ENCODE data around the gene RALGPS2.
A peak's percentile ranks its signal among the peaks of the same experiment; 100 is the strongest.
"Not testable (repeated sequence)": the region's sequence is repeated elsewhere in the genome, so short reads cannot be mapped to it uniquely, and the experiment has no call there.

RALGPS2 gene

DNA sequence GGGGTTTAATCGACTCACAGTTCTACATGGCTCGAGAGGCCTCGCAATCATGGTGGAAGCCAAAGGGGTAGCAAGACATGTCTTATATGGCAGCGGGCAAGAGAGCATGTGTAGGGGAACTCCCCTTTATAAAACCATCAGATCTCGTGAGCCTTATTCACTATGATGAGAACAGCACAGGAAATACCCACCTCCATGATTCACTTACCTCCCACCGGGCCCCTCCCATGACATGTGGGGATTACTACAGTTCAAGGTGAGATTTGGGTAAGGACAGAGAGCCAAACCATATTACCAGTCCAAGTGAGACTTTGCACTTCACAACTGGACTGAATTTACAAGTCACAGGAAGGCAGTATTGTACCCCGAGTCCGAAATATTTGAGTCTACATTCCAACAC, 219.7 kb downstream of the RALGPS2 start:
- no peaks in the 10 kb centered on the region for H3K36me3 Mint-ChIP-seq (ENCODE audit: low read depth)
- TF ChIP-seq, protein P1, sequence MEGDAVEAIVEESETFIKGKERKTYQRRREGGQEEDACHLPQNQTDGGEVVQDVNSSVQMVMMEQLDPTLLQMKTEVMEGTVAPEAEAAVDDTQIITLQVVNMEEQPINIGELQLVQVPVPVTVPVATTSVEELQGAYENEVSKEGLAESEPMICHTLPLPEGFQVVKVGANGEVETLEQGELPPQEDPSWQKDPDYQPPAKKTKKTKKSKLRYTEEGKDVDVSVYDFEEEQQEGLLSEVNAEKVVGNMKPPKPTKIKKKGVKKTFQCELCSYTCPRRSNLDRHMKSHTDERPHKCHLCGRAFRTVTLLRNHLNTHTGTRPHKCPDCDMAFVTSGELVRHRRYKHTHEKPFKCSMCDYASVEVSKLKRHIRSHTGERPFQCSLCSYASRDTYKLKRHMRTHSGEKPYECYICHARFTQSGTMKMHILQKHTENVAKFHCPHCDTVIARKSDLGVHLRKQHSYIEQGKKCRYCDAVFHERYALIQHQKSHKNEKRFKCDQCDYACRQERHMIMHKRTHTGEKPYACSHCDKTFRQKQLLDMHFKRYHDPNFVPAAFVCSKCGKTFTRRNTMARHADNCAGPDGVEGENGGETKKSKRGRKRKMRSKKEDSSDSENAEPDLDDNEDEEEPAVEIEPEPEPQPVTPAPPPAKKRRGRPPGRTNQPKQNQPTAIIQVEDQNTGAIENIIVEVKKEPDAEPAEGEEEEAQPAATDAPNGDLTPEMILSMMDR (IDR thresholded peaks at IDR 0.05; ENCODE audit: unreplicated experiment in 3 of 3): no peak
- H3K27ac Mint-ChIP-seq: peak overlapping the region in 1 of 3 experiments; percentile 19
- H3K9me3 Mint-ChIP-seq: no peaks in the 10 kb centered on the region
- H3K4me3 Mint-ChIP-seq: no peak overlapping the region
- H3K4me1 Mint-ChIP-seq: peaks cover 32% of the 10 kb centered on the region
- peaks cover 15% of the 10 kb centered on the region for H3K27me3 Mint-ChIP-seq (ENCODE audit: low read depth)

DNA sequence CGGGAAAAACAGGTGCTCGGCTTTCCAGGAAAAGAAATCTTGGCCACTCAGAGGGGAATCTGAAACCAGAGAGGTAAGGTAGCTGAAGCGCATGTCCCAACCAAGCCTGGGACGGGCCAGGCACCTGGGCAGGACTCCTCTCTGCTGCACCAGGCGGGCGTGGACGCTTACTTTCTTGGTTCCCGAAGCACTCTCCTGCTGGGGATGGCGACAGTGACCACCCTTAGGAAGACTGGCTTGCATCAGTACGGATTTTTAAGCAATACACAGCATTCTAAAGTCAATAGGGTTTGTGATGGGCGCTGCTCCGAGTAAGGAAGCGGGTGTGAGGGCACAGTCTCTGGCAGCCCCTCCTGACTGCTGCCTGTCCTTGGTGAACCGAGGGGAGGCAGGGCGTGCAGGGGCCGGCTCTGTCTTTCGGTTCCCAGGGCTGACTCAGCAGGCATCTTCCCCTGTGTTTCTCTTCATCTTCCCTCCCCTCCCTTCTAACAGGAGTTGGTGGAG, 220.8 kb downstream of the RALGPS2 start:
- TF ChIP-seq, protein P1 (IDR thresholded peaks at IDR 0.05; ENCODE audit: unreplicated experiment in 3 of 3): no peak
- Mint-ChIP-seq H3K9me3 (no peaks in the 10 kb centered on the region), H3K27me3 (ENCODE audit: low read depth) (peaks cover 15% of the 10 kb centered on the region), H3K4me3 (no peak overlapping the region), H3K4me1 (peaks cover 27% of the 10 kb centered on the region), H3K27ac (peak overlapping the region in 1 of 3 experiments; percentile 46), H3K36me3 (ENCODE audit: low read depth) (no peaks in the 10 kb centered on the region)

DNA sequence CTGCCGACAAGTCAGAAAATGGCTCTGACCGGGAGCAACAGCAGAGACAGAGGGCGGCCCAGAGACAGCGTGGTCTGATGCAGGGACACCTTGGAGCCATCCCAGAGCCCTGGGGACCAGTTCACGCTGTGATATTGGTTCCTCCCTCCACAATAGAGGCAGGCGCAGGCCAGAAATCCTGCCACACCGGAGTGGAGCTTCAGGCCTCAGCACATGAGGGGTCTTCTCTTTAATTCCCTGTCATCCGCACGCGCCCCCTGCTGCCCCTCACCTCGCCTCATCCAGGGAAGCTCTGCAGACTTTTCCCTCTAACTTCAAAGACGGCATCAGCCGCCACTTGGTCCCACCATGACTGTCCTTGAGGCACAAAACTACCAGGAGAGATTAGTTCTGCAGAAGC, 221.4 kb downstream of the RALGPS2 start:
- Mint-ChIP-seq H3K36me3 (ENCODE audit: low read depth) (no peaks in the 10 kb centered on the region), H3K4me1 (peaks cover 25% of the 10 kb centered on the region), H3K27me3 (ENCODE audit: low read depth) (peaks cover 15% of the 10 kb centered on the region), H3K27ac (peak overlapping the region in 1 of 3 experiments; percentile 46), H3K4me3 (no peak overlapping the region), H3K9me3 (no peaks in the 10 kb centered on the region)
- TF ChIP-seq, protein P1 (IDR thresholded peaks at IDR 0.05; ENCODE audit: unreplicated experiment in 3 of 3): no peak

DNA sequence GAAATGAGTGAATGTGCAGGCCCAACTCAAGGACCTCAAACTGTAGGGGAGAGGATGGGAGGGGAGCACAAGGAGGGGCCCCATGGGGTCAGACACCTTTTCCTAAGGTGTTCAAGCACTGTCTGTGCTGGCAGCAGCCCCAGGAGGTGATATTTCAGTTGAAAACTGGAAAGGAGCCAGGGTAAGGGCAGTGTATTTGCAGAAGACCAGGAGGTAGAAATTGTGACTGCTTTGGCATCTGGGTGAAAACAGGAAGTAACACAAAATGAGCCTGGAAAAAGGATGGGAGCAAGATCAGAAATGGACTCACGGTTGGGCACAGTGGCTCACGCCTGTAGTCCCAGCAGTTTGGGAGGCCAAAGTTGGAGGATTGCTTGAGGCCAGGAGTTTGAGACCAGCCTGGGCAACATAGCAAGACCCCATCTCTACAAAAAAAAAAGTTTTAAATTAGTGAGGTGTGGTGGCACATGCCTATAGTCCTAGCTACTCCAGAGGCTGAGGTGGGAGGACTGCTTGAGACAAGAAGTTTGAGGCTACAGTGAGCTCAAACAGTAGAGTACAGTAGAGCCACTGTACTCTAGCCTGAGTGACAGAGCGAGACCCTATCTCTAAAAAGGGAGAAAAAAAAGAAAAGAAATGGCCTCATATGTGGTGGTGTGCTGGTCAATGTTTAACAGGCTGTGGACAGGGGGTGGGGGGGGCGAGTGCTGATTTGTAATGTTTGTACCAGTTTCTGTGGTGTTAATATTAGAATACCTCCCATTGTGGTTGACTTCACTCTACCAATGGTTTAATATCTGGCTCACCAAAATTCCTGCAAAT, 222.0 kb downstream of the RALGPS2 start:
- peak overlapping the region in 2 of 3 experiments; percentile 20 to 64 for H3K27ac Mint-ChIP-seq
- no peaks in the 10 kb centered on the region for H3K36me3 Mint-ChIP-seq (ENCODE audit: low read depth)
- TF ChIP-seq, protein P1 (IDR thresholded peaks at IDR 0.05; ENCODE audit: unreplicated experiment in 3 of 3): no peak
- H3K4me1 Mint-ChIP-seq: peaks cover 28% of the 10 kb centered on the region
- H3K4me3 Mint-ChIP-seq: no peak overlapping the region
- no peaks in the 10 kb centered on the region for H3K9me3 Mint-ChIP-seq
- peaks cover 15% of the 10 kb centered on the region for H3K27me3 Mint-ChIP-seq (ENCODE audit: low read depth)

DNA sequence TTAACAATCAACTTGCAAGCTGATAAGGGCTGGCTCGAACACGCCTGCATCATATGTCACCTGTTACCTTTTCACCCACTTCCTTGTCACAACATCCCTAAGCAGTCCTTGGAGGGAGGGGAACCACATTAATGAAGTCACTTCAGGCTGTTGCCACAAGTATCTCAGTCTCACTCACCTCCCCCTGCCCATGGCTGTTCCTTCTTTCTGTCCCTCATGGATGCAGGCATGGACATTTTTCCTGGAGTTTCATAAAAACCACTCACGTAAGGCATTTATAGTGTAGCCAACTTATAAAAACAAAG, 222.6 kb downstream of the RALGPS2 start:
- Mint-ChIP-seq H3K36me3 (ENCODE audit: low read depth) (no peaks in the 10 kb centered on the region), H3K27ac (peak overlapping the region in 1 of 3 experiments; percentile 64), H3K4me1 (peaks cover 25% of the 10 kb centered on the region), H3K27me3 (ENCODE audit: low read depth) (peaks cover 15% of the 10 kb centered on the region), H3K9me3 (no peaks in the 10 kb centered on the region), H3K4me3 (no peak overlapping the region)
- TF ChIP-seq, protein P1 (IDR thresholded peaks at IDR 0.05; ENCODE audit: unreplicated experiment in 3 of 3): no peak

DNA sequence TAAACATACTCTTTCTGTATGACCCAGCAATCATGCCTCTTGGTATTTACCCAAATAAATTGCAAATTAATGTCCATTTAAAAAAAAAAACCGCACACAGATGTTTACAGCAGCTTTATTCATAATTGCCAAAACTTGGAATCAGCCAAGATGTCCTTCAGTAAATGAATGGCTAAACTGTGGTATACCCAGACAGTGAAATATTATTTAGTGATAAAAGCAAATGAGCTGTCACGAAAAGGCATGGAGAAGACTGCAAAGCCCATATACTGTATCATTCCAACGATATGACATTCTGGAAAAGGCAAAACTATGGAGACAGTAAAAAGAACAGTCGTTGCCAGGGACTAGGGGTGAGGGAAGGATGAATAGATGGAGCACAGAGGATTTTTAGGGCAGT, 223.6 kb downstream of the RALGPS2 start:
- Mint-ChIP-seq H3K27me3 (ENCODE audit: low read depth) (peaks cover 15% of the 10 kb centered on the region), H3K36me3 (ENCODE audit: low read depth) (no peaks in the 10 kb centered on the region), H3K9me3 (no peaks in the 10 kb centered on the region), H3K4me1 (peaks cover 26% of the 10 kb centered on the region), H3K4me3 (no peak overlapping the region), H3K27ac (peak overlapping the region; percentile 39 to 64 (median 50))
- TF ChIP-seq, protein P1 (IDR thresholded peaks at IDR 0.05; ENCODE audit: unreplicated experiment in 3 of 3): no peak

DNA sequence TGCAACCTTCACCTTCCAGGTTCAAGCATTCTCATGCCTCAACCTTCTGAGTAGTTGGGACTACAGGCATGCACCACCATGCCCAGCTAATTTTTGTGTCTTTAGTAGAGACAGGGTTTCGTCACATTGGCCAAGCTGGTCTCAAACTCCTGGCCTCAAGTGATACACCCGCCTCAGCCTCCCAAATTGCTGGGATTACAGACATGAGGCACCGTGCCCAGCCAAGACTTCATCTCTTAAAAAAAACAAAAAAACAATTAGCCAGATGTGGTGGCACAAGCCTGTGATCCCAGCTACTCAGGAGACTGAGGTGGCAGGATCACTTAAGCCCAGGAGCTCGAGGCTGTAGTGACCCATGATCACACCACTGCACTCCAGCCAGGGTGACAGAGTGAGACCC, 224.8 kb downstream of the RALGPS2 start:
- not testable (repeated sequence) for H3K27ac Mint-ChIP-seq; H3K4me3 Mint-ChIP-seq; H3K36me3 Mint-ChIP-seq (ENCODE audit: low read depth); H3K9me3 Mint-ChIP-seq
- Mint-ChIP-seq H3K27me3 (ENCODE audit: low read depth) (peaks cover 21% of the 10 kb centered on the region), H3K4me1 (peaks cover 32% of the 10 kb centered on the region)
